Mesenchymal stem cell (in vitro differentiated cells and primary cell): ENCODE measurements around the gene OR2A5.
A peak's percentile ranks its signal among the peaks of the same experiment; 100 is the strongest.
"Not testable (repeated sequence)": the region's sequence is repeated elsewhere in the genome, so short reads cannot be mapped to it uniquely, and the experiment has no call there.

Experiments used
- DNase-seq: peaks from one replicate; pipeline ENCODE4 v3.0.0-alpha.2; 2013
- H2AFZ ChIP-seq: one replicate; pipeline ENCODE4 v1.6.1; 2013; ENCODE audit warnings: low read depth, mild to moderate bottlenecking, control low read depth, inconsistent platforms, low read length, moderate library complexity
- H2AK5ac ChIP-seq: 2 replicates; pipeline ENCODE4 v1.6.1; 2013; ENCODE audit warnings: low read length, moderate library complexity, mild to moderate bottlenecking, inconsistent platforms; ENCODE audit not compliant: severe bottlenecking
- H2BK120ac ChIP-seq: one replicate; pipeline ENCODE4 v1.6.1; 2013; ENCODE audit warnings: low read depth, mild to moderate bottlenecking, inconsistent platforms, low read length, moderate library complexity
- H2BK12ac ChIP-seq, 2 experiments: one replicate each; pipeline ENCODE4 v1.6.1; 2013; ENCODE audit warnings: inconsistent platforms in 2 of 2, low read length in 2 of 2, mild to moderate bottlenecking in 2 of 2, moderate library complexity in 2 of 2, control low read depth in 1 of 2
- H2BK15ac ChIP-seq: one replicate; pipeline ENCODE4 v1.6.1; 2013; ENCODE audit warnings: mild to moderate bottlenecking, low read depth, inconsistent platforms; ENCODE audit not compliant: poor library complexity, severe bottlenecking
- H2BK5ac ChIP-seq: 2 replicates; pipeline ENCODE4 v1.6.1; 2013; ENCODE audit warnings: low read depth, mild to moderate bottlenecking, low read length, control low read depth, inconsistent platforms; ENCODE audit not compliant: poor library complexity, severe bottlenecking
- H3K14ac ChIP-seq, 2 experiments: one replicate each; pipeline ENCODE4 v1.6.1; 2013; ENCODE audit warnings: inconsistent platforms in 2 of 2, low read length in 2 of 2, control low read depth in 1 of 2, mild to moderate bottlenecking in 1 of 2, moderate library complexity in 1 of 2
- H3K18ac ChIP-seq, 2 experiments: one replicate each; pipeline ENCODE4 v1.6.1; 2013; ENCODE audit warnings: inconsistent platforms in 2 of 2, low read length in 2 of 2, control low read depth in 1 of 2, low read depth in 1 of 2, mild to moderate bottlenecking in 1 of 2
- H3K23ac ChIP-seq, 2 experiments: one replicate each; pipeline ENCODE4 v1.6.1; 2013; ENCODE audit warnings: inconsistent platforms in 2 of 2, low read length in 2 of 2, mild to moderate bottlenecking in 2 of 2, moderate library complexity in 2 of 2, control low read depth in 1 of 2
- H3K27ac ChIP-seq: 2 replicates; pipeline ENCODE4 v1.5.1; 2013; ENCODE audit warnings: mild to moderate bottlenecking, moderate library complexity, low read length, control low read depth, inconsistent platforms; ENCODE audit not compliant: poor library complexity, severe bottlenecking
- H3K27me3 ChIP-seq, 2 experiments: 2 replicates each; pipeline versions ENCODE4 v1.6.1 to v1.7.0; 2013; ENCODE audit warnings: low read length in 2 of 2, mild to moderate bottlenecking in 2 of 2, moderate library complexity in 2 of 2, control low read depth in 1 of 2, inconsistent platforms in 1 of 2; ENCODE audit not compliant: control insufficient read depth in 1 of 2, insufficient read depth in 1 of 2
- H3K36me3 ChIP-seq, 2 experiments: 2 replicates each; pipeline versions ENCODE4 v1.6.1 to v1.7.0; 2013; ENCODE audit warnings: low read length in 2 of 2, control low read depth in 1 of 2, inconsistent platforms in 1 of 2, low read depth in 1 of 2, mild to moderate bottlenecking in 1 of 2; ENCODE audit not compliant: insufficient read depth in 2 of 2, control insufficient read depth in 1 of 2
- H3K4ac ChIP-seq, 2 experiments: one replicate each; pipeline ENCODE4 v1.6.1; 2013; ENCODE audit warnings: inconsistent platforms in 2 of 2, low read length in 2 of 2, mild to moderate bottlenecking in 2 of 2, moderate library complexity in 2 of 2, control low read depth in 1 of 2, low read depth in 1 of 2
- H3K4me1 ChIP-seq: 2 replicates; pipeline ENCODE4 v1.6.1; 2013; ENCODE audit warnings: low read depth, low read length, control low read depth; ENCODE audit not compliant: control insufficient read depth, insufficient read depth
- H3K4me2 ChIP-seq: 2 replicates; pipeline ENCODE4 v1.6.1; 2013; ENCODE audit warnings: low read length, mild to moderate bottlenecking, inconsistent platforms; ENCODE audit not compliant: poor library complexity, severe bottlenecking
- H3K4me3 ChIP-seq, 2 experiments: 2 replicates each; pipeline versions ENCODE4 v1.5.1 to v1.7.0; 2013; ENCODE audit warnings: low read length in 2 of 2, mild to moderate bottlenecking in 2 of 2, control low read depth in 1 of 2, low read depth in 1 of 2; ENCODE audit not compliant: insufficient read depth in 1 of 2
- H3K79me1 ChIP-seq: replicated peaks from 2 replicates; pipeline ENCODE4 v1.6.1; 2013; ENCODE audit warnings: mild to moderate bottlenecking, control low read depth, low read length, inconsistent platforms; ENCODE audit not compliant: poor library complexity, severe bottlenecking
- H3K9ac ChIP-seq: 2 replicates; pipeline ENCODE4 v1.7.0; 2013; ENCODE audit warnings: mild to moderate bottlenecking, low read length, moderate library complexity
- H3K9me3 ChIP-seq: 2 replicates; pipeline ENCODE4 v1.7.0; 2013; ENCODE audit warnings: mild to moderate bottlenecking, low read length; ENCODE audit not compliant: control insufficient read depth
- H4K8ac ChIP-seq: one replicate; pipeline ENCODE4 v1.6.1; 2013; ENCODE audit warnings: inconsistent platforms, mild to moderate bottlenecking, low read length, moderate library complexity
- H4K91ac ChIP-seq: one replicate; pipeline ENCODE4 v1.6.1; 2013; ENCODE audit warnings: mild to moderate bottlenecking, low read length, inconsistent platforms
- WGBS: methylation state at CpG from one replicate; pipeline ENCODE4 v1.1.7; 2013; ENCODE audit warnings: mixed read lengths; 5-methylcytosine and 5-hydroxymethylcytosine counted together

The OR2A5 gene

DNA sequence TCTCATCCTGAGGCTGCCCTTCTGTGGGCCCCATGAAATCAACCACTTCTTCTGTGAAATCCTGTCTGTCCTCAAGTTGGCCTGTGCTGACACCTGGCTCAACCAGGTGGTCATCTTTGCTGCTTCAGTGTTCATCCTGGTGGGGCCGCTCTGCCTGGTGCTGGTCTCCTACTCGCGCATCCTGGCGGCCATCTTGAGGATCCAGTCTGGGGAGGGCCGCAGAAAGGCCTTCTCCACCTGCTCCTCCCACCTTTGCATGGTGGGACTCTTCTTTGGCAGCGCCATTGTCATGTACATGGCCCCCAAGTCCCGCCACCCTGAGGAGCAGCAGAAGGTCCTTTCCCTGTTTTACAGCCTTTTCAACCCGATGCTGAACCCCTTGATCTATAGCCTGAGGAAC is 2.1 kb downstream of the OR2A5 start:
- not testable (repeated sequence) for H3K4me2 ChIP-seq, H3K79me1 ChIP-seq, H3K36me3 ChIP-seq, H3K18ac ChIP-seq, H2BK12ac ChIP-seq, H2BK5ac ChIP-seq, H3K27me3 ChIP-seq, H4K91ac ChIP-seq, H2BK120ac ChIP-seq, H3K4me1 ChIP-seq, H3K14ac ChIP-seq, H2AK5ac ChIP-seq, H3K9ac ChIP-seq, H2AFZ ChIP-seq, H3K27ac ChIP-seq, H2BK15ac ChIP-seq, DNase-seq, H3K9me3 ChIP-seq, H3K4me3 ChIP-seq, H3K4ac ChIP-seq, H4K8ac ChIP-seq, H3K23ac ChIP-seq
- 89% methylated on average over 8 of the region's 8 CpGs for WGBS

DNA sequence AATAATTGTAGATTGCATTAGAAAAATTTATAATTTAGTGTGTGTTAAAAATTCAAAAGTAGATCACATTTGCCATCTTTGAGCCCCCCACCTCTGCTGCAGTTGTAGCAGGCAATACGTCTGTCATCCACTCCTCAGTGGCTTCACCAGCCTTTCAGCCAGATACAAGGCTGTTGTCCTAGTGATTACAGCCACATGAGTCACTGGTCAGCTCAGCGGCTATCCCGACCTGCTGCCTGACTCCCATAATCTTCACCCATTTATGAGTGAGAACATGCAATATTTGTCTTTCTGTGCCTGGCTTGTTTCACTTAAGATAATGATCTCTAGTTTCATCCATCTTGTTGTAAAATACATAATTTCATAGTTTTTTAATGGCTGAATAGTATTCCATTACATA is 9.2 kb downstream of the OR2A5 start:
- no peak overlapping the region for H3K4me2 ChIP-seq
- H3K4ac ChIP-seq, result no peak overlapping the region
- no peak overlapping the region for H2BK12ac ChIP-seq
- no peaks in the 10 kb centered on the region for H3K27me3 ChIP-seq
- H3K9ac ChIP-seq, result no peak overlapping the region
- no peak overlapping the region for H3K4me3 ChIP-seq
- no peak overlapping the region for H4K8ac ChIP-seq
- no peaks in the 10 kb centered on the region for H3K4me1 ChIP-seq
- H2AFZ ChIP-seq, result no peak overlapping the region
- peaks cover 4% of the 10 kb centered on the region for H3K9me3 ChIP-seq
- H3K27ac ChIP-seq, result no peak overlapping the region
- no peak overlapping the region for H2BK120ac ChIP-seq
- no peak overlapping the region for H2AK5ac ChIP-seq
- no peak overlapping the region for H4K91ac ChIP-seq
- DNase-seq, result peak; percentile 6
- H3K79me1 ChIP-seq, result no peaks in the 10 kb centered on the region
- H3K23ac ChIP-seq, result no peak overlapping the region
- H2BK15ac ChIP-seq, result no peak overlapping the region
- 47% methylated on average over 1 of the region's 3 CpGs for WGBS
- H3K14ac ChIP-seq, result no peak overlapping the region
- H2BK5ac ChIP-seq, result no peak overlapping the region
- no peaks in the 10 kb centered on the region for H3K36me3 ChIP-seq
- no peak overlapping the region for H3K18ac ChIP-seq

DNA sequence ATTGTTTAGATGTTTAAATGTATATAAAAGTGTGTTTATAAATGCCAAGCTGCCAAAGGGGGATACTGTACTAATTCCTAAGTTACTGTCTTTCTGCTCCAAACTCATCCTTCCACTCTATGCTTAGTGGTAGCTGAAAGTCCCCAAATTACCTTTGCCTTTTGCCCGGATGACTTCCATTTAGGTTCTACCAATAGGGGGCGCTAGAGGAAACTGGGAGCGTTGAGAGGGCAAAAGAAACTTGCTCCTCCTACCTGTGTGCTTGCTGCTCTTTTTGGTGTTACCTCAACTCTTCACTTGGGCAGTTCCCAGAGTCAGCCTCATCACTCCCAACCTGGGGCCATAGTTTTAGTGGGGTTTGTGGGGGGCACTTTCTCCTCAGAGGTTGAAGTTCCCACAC is 15.0 kb downstream of the OR2A5 start:
- no peak overlapping the region for H2BK5ac ChIP-seq
- no peaks in the 10 kb centered on the region for H3K27me3 ChIP-seq
- no peak overlapping the region for H2BK15ac ChIP-seq
- no peak overlapping the region for H3K4ac ChIP-seq
- WGBS, result 86% methylated on average over 1 of the region's 3 CpGs
- DNase-seq, result no peak
- no peak overlapping the region for H3K9ac ChIP-seq
- no peak overlapping the region for H3K4me2 ChIP-seq
- H3K9me3 ChIP-seq, result no peaks in the 10 kb centered on the region
- H4K91ac ChIP-seq, result no peak overlapping the region
- no peak overlapping the region for H3K18ac ChIP-seq
- H3K79me1 ChIP-seq, result no peaks in the 10 kb centered on the region
- H3K23ac ChIP-seq, result no peak overlapping the region
- H3K36me3 ChIP-seq, result no peaks in the 10 kb centered on the region
- no peak overlapping the region for H2AK5ac ChIP-seq
- H3K14ac ChIP-seq, result no peak overlapping the region
- H3K27ac ChIP-seq, result no peak overlapping the region
- H4K8ac ChIP-seq, result no peak overlapping the region
- H3K4me3 ChIP-seq, result no peak overlapping the region
- H2AFZ ChIP-seq, result no peak overlapping the region
- H2BK120ac ChIP-seq, result no peak overlapping the region
- H2BK12ac ChIP-seq, result no peak overlapping the region
- H3K4me1 ChIP-seq, result no peaks in the 10 kb centered on the region

DNA sequence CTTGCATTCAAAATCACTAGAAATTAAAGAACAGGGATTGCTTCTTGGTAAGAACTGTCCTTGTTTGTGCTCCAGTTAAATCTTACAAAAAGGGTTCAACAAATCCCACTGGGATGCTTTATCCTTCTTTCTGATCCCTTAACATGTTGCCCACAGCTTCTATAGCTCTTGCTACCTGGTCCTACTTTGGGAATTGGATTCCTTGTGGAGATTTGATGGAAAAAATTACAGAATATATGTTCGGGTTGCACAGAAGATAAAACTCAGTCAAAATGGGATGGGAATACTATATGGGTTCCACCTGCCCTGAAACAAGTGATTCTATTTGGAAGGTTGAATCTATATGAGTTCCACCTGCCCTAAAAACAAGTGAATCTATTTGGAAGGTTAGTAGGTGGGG is 20.8 kb downstream of the OR2A5 start, which contains the start of gene OR2A25:
Gene OR2A25 (plus strand): TSS at position 301 of the 400 bp plus-strand sequence. CDS start 4,409 bp downstream, outside the sequence.
- Histone ChIP-seq H3K14ac (no peak within 1 kb of the TSS), H3K4me1 (no peaks in the 10 kb centered on the region), H3K9ac (no peak within 1 kb of the TSS), H2BK120ac (no peak within 1 kb of the TSS), H3K4me3 (no peak within 1 kb of the TSS), H3K79me1 (no peaks in the 10 kb centered on the region), H2BK5ac (no peak within 1 kb of the TSS), H2AK5ac (no peak within 1 kb of the TSS), H3K18ac (no peak within 1 kb of the TSS), H3K27ac (no peak within 1 kb of the TSS), H2AFZ (no peak within 1 kb of the TSS), H3K9me3 (no peaks in the 10 kb centered on the region), H3K4me2 (no peak within 1 kb of the TSS), H4K91ac (no peak within 1 kb of the TSS), H3K4ac (no peak within 1 kb of the TSS), H3K36me3 (no peaks in the 10 kb centered on the region), H2BK12ac (no peak within 1 kb of the TSS), H3K23ac (no peak within 1 kb of the TSS), H3K27me3 (no peaks in the 10 kb centered on the region), H4K8ac (no peak within 1 kb of the TSS), H2BK15ac (no peak within 1 kb of the TSS)
- DNase-seq, result no peak
- WGBS, result 60% methylated on average over 1 of the region's 1 CpG
